ENCODE results near the gene KRTAP19-6. TPM values are rescaled to one million over a fixed set of nuclear protein-coding genes. Genes with fewer than 3 reads are reported as not detected.

Gene KRTAP19-6
- not detected in 2 replicates for total RNA-seq

GRCh38 chr21:30541764-30542163 lies at the start of gene KRTAP19-6:
Gene KRTAP19-6, minus strand, starts transcription at chr21:30541864. Its CDS starts 31 bp downstream, at chr21:30541833.

GRCh38 chr21:30590297-30590696 lies 48.6 kb upstream of the KRTAP19-6 start, which contains the start of gene KRTAP22-2:
Gene KRTAP22-2, minus strand, starts transcription at chr21:30590397.

GRCh38 chr21:30561264-30561895 lies 19.7 kb upstream of the KRTAP19-6 start, which contains the start of gene KRTAP19-7:
Gene KRTAP19-7, minus strand, starts transcription at chr21:30561314. Its CDS starts 25 bp downstream, at chr21:30561289.

GRCh38 chr21:30502041-30502440 lies 39.6 kb downstream of the KRTAP19-6 start, which contains the start of gene KRTAP19-5:
Gene KRTAP19-5, minus strand, starts transcription at chr21:30502141. Its CDS starts 51 bp downstream, at chr21:30502090.

GRCh38 chr21:30497065-30497464 lies 44.6 kb downstream of the KRTAP19-6 start, which contains the start of gene KRTAP19-4:
Gene KRTAP19-4, minus strand, starts transcription at chr21:30497165. Its CDS starts 55 bp downstream, at chr21:30497110.

GRCh38 chr21:30491963-30492428 lies 49.7 kb downstream of the KRTAP19-6 start, which contains the start of gene KRTAP19-3:
Gene KRTAP19-3, minus strand, starts transcription at chr21:30492013. Its CDS starts 56 bp downstream, at chr21:30491957.

Small RNA genes lying within 50 kb of the gene (small RNA-seq; reads per million reads assigned to genes)
- gene AP000567.1 (ENCODE audit: low replicate concordance) (not detected), gene KRTAP19-10P (ENCODE audit: low replicate concordance) (not detected), gene KRTAP19-11P (ENCODE audit: low replicate concordance) (not detected), gene KRTAP19-9P (ENCODE audit: low replicate concordance) (not detected), gene KRTAP22-2 (ENCODE audit: low replicate concordance) (not detected)

Other genes starting within 250 kb of the KRTAP19-6 start
- not detected in 2 replicates for gene KRTAP26-1, start 221.5 kb downstream of the KRTAP19-6 start, total RNA-seq
- gene KRTAP27-1, start 204.2 kb downstream of the KRTAP19-6 start, total RNA-seq = not detected in 2 replicates
- gene KRTAP23-1, start 193.3 kb downstream of the KRTAP19-6 start, total RNA-seq = not detected in 2 replicates
- gene KRTAP13-2, start 169.6 kb downstream of the KRTAP19-6 start, total RNA-seq = not detected in 2 replicates
- not detected in 2 replicates for gene KRTAP13-1, start 145.8 kb downstream of the KRTAP19-6 start, total RNA-seq
- not detected in 2 replicates for gene KRTAP13-3, start 115.9 kb downstream of the KRTAP19-6 start, total RNA-seq
- gene KRTAP13-4, start 111.6 kb downstream of the KRTAP19-6 start, total RNA-seq = not detected in 2 replicates
- gene KRTAP15-1, start 101.6 kb downstream of the KRTAP19-6 start, total RNA-seq = not detected in 2 replicates
- gene KRTAP19-1, start 61.5 kb downstream of the KRTAP19-6 start, total RNA-seq = not detected in 2 replicates
- gene KRTAP19-2, start 54.4 kb downstream of the KRTAP19-6 start, total RNA-seq = not detected in 2 replicates
- not detected in 2 replicates for gene KRTAP19-3, start 49.9 kb downstream of the KRTAP19-6 start, total RNA-seq
- gene KRTAP19-4, start 44.7 kb downstream of the KRTAP19-6 start, total RNA-seq = not detected in 2 replicates
- not detected in 2 replicates for gene KRTAP19-5, start 39.7 kb downstream of the KRTAP19-6 start, total RNA-seq
- not detected in 2 replicates for gene KRTAP19-7, start 19.4 kb upstream of the KRTAP19-6 start, total RNA-seq
- not detected in 2 replicates for gene KRTAP22-2, start 48.5 kb upstream of the KRTAP19-6 start, total RNA-seq
- gene KRTAP6-3, start 50.6 kb upstream of the KRTAP19-6 start, total RNA-seq = not detected in 2 replicates
- gene KRTAP6-2, start 57.0 kb upstream of the KRTAP19-6 start, total RNA-seq = not detected in 2 replicates
- not detected in 2 replicates for gene KRTAP22-1, start 59.2 kb upstream of the KRTAP19-6 start, total RNA-seq
- not detected in 2 replicates for gene KRTAP6-1, start 72.1 kb upstream of the KRTAP19-6 start, total RNA-seq
- gene KRTAP20-1, start 74.6 kb upstream of the KRTAP19-6 start, total RNA-seq = not detected in 2 replicates
- not detected in 2 replicates for gene KRTAP20-4, start 78.8 kb upstream of the KRTAP19-6 start, total RNA-seq
- not detected in 2 replicates for gene KRTAP20-2, start 93.3 kb upstream of the KRTAP19-6 start, total RNA-seq
- gene KRTAP20-3, start 101.0 kb upstream of the KRTAP19-6 start, total RNA-seq = not detected in 2 replicates
- gene KRTAP21-3, start 176.9 kb upstream of the KRTAP19-6 start, total RNA-seq = not detected in 2 replicates
- gene KRTAP21-2, start 205.4 kb upstream of the KRTAP19-6 start, total RNA-seq = not detected in 2 replicates
- not detected in 2 replicates for gene KRTAP21-1, start 213.6 kb upstream of the KRTAP19-6 start, total RNA-seq